Measurements from ENCODE around the gene USP21.

Gene USP21

GRCh38 chr1:161209790-161210409, 50.6 kb downstream of the USP21 start:
- DNase-seq (ENCODE audit: extremely low read depth in 1 of 2, low read depth in 1 of 2): peak; percentile 35 to 54

GRCh38 chr1:161214369-161214768, 55.1 kb downstream of the USP21 start:
- no peak for DNase-seq (ENCODE audit: extremely low read depth in 1 of 2, low read depth in 1 of 2)

GRCh38 chr1:161215076-161215475, 55.8 kb downstream of the USP21 start, which contains the start of gene FCER1G:
Gene FCER1G, plus strand, starts transcription at chr1:161215295. Its CDS starts 27 bp downstream, at chr1:161215322.
- DNase-seq (ENCODE audit: extremely low read depth in 1 of 2, low read depth in 1 of 2): no peak

Data from activated CD8-positive, alpha-beta memory T cell treated with anti-CD3 and anti-CD28 coated beads for 1 hour (primary cell).